ENCODE measurements around the gene TNFRSF25.
"Not testable (repeated sequence)": the region's sequence is repeated elsewhere in the genome, so short reads cannot be mapped to it uniquely, and the experiment has no call there.

The TNFRSF25 gene

DNA sequence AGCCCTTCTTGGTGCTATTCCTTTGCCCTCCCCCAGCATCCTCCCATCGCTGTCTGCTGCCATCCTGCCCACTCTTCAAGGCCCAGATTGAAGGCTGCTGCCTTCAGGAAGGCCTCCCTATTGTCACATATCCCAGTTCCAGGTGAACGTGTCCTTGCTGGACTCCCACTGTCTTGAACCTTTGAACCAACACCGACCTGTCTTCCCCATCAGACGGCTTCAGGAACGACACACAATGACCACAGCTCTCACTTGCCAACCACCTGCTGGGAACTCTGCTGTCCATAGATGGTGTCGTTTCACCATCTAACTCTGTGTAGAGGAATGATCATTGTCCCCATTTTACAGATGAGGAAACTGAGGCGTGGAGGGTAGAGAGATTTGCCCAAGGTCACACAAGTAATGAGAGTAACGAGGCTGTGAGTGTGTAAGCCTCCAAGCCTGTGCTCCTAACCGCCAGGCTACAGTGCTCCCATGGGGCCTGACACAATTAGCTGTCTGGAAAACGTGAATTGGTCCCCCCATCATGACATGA is 35.4 kb upstream of the TNFRSF25 start:
- no peak for DNase-seq

DNA sequence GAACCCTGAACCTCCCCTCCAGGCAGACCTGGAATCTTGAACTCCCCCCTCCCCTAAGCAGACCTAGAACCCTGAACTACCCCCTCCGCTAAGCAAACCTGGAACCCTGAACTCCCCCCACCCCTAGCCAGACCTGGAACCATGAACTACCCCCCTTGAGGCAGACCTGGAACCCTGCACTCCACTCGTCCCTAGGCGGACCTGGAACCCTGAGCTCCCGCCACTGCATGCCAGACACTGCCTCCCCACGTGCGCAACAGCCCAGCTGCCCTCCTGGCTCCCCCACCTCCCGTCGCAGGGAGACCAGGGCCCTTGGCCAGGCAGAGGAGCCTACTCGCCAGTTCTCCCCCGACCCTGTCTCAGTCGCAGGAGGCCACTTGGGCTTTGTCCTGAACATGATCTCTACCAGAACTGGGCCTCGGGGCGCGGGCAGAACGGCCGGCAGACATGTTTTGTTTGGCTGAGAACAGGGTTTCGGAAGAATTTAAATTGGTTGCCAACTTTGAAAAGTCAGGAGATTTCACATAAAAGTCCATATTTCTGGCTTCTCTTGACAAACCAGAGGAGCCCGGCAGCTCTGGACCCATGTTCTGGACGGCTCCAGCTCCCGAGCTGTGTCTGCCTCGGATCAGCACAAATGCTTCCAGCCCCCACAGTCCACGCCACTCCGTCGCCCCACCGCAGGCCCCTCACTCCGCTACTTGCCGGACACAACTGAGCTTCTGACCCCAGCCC is 34.7 kb upstream of the TNFRSF25 start:
- no peak for DNase-seq

DNA sequence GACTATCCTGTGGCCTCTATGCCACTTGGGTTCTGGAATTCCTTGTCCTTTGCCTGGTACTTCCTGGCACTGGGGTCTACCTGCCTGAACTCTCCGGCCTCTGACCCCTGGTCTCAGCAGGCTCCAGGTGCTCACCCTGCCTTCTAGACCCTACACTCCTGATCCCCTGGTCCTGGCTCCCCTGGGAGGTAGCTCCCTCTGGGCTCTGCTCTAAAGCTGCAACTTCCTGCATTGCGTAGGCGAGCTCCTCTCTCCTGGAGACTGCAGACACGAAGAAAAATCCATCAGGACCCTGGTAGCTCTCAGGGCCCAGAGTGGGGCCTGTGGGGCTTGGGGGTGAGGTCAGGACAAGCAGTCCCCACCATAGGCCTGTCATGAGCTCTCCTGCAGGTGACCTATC is 33.3 kb upstream of the TNFRSF25 start:
- no peak for DNase-seq

DNA sequence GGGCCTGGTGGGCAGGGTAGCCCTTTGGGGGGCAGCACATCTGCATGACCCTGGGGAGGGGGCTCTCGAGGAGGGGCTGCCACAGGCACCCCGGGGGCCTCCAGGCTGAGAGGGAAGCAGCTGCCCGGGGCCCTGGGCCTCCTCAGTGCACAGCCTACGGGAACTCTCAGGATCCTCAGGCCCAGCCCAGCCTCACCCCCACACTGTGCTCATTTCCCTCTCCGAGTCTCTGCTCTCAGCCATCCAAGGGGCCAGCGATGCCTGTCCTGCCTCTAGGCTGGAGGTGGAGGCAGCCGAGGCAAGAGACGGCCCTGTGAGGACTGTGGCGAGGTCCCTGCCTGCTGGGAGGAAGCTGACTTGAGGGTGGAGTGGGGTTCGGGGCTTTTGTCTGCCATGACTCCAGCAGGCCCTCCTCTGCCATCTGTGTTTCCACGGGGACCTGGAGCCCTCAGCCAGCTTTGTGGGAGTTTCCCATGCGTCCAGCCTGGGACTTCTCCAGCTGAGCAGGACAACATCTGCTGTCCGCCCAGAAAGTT is 32.7 kb upstream of the TNFRSF25 start:
- DNase-seq = no peak

DNA sequence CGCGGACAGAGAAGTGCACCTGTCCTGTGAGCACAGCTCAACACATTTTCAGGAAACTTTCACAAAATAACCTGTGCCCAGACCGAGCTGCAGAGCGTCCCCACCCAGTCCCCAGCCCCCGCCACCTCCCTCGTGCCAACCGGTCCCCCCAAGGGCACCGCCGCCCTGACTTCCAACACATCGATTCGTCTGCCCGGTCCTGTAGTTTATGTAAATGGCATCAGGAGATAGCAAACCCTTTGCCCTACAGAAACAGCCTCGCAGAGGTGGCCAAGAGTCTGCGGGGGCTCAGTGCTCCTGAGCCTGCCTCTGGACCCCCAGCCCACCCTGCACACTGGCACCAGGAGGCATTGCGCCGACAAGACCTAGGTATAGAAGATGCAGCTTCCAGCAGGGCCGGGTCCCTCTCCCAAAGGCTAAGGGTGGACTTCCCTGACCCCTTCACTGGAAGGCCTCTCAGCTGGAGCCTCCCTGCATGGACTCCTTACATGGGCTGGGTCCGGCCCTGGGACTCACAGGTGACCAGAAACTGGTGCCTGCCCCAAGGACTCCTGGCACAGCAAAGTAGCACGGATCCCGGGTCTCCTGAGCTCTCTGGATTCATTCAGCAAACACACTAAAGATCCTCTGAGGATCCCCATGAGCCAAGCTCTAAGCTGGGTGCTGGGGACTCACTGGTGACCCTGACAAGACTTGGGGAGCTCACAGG is 32.0 kb upstream of the TNFRSF25 start:
- no peak for DNase-seq

DNA sequence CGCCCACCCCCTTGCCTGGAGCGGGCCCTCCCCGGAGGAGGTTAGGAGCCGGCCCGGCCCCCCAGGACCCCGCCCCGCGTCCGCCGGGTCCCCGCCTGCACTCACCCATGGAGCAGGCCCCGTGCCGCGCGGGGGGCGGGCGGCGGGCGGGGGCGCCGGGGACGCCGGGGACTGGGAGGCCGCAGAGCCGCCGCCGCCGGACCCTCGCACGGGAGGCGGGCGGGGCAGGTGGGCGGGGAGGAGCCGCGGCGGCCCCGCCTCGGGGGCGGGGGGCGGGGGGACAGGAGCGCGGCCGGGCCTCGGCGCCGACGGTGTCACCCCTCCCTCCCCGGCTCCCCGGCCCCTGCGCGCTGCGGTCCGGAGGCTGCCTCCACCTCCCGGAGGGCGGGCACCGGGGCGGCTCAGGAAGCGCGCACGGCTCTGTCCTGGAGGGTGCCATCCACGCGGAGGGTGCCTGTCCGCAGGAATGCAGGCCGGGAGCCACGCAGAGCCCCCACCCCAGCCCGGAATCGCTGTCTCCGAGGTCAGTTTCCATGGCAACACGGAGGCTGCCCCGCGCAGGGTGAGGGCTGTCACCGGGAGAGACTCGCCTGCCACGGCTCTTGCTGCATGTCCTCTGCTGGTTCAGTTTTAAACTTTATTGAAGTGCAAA is 31.4 kb upstream of the TNFRSF25 start:
- DNase-seq = peak; percentile 55

DNA sequence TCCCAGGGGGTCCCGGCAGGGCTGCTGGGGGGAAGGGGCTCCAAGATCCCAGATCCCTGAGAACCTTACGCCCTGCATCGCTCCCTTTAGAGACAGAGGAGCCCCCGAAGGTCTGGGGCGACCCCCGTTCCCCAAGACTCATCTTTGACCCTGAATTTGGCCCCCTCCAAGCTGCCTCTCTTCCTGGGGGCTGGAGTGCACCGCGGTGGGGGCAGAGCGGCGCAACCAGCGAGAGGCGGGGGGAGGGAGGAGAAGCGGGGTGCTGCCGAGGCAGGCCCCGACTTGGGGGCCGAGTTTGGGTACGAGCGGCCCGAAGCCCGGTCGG is 30.9 kb upstream of the TNFRSF25 start:
- no peak for DNase-seq

DNA sequence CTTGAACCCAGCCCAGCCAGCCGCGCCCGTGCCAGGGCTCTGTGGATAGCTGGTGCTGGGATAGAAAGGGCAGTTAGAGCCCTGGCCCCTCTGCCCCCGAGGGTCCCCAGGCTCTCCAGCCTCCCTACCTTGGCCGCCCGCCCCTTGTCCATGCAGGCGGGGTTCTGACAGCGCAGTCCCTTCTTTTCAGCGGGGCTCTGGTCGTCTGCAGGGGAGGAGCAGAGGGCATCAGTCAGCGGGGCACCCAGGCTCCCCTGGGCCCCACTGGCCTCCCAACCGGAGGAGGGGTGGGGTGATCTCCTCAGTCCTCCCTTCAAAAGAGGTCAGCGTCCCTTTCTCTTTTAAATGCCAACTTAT is 30.4 kb upstream of the TNFRSF25 start:
- no peak for DNase-seq

DNA sequence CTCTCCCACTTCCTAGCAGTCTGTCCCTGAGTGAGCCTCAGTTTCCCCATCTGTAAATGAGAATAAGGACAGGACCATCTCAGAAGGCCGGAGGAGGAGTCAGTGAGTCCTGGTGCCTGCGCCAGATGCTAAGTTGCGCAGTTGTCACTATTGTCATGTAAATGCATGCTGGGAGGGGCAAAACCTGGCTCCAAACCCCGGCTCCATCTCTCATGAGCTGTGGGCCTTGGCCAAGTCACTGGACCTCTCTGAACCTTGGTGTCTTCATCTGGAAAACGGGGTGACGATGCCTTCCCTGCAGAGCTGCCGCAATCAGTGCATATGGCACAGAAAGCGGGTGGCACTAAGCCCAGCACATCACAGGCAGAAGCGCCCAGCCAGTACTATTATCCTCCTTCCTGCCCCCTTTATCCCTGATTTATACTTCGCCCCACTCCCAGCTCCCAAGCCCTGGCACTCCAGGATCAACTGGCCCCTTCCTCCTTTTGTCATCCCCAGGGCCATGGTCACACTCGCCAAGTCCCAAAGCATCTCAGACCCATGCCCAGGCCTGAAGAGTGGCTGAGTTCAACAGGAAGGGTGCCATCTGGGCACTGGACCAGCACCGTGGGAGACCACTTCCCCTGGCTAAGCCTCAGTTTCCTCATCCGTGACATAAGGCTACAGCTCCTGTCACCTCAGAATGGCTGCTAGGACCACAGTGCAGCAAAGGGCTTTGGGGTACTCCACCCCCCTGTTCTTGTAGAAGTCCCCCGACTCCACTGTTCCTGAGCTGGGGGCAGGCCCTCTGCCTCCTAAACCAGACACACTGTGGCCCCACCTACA is 29.8 kb upstream of the TNFRSF25 start:
- no peak for DNase-seq

DNA sequence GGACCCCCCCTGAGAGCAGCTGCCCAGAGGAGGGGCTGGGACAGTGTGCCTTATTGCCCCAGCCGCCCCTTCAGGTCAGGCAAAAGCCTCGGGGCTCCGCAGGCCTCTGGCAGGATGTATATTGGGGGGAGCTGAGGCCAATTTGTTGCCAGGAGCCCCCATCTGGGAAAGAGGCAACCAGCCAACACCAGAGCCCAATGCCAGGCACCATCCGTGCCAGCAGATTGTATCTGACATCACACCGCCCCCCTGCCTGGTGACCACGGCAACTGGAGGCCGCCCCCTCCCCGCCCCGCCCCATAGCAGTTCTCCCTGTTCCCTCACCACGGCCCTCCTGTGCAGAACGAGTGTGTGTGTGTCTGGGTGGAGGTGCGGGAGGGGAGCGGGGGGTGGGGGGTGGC is 29.1 kb upstream of the TNFRSF25 start:
- no peak for DNase-seq

DNA sequence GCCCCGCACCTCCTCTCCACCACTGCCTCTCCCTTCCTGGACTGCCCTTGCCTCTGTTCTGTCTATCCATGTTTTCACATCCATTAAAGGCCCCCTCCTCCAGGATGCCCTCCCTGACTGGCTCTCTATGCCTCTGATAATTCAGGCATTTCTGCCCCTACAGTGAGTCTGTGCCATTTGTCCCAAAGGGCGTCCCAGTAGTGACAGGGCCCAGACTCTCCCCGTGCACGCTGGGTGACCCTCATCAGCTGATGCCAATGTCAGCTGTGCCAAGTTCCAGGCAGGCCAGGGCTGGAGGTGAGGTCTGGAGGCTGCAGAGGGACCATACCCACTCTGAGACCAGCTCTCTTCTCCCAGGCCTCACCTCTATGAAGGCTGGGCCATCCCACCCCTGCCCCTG is 28.7 kb upstream of the TNFRSF25 start:
- no peak for DNase-seq

DNA sequence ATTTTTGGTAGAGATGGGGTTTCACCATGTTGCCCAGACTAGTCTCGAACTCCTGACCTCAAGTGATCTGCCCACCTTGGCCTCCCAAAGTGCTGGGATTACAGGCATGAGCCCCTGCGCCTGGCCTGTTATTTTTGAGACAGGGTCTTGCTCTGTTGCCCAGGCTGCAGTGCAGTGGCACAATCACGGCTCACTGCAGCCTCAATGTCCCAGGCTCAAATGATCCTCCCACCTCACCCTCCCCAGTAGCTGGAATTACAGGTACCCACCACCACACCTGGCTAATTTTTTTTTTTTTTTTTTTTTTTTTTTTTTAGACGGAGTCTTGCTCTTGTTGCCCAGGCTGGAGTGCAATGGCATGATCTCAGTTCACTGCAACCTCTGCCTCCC is 27.9 kb upstream of the TNFRSF25 start:
- DNase-seq = not testable (repeated sequence)

DNA sequence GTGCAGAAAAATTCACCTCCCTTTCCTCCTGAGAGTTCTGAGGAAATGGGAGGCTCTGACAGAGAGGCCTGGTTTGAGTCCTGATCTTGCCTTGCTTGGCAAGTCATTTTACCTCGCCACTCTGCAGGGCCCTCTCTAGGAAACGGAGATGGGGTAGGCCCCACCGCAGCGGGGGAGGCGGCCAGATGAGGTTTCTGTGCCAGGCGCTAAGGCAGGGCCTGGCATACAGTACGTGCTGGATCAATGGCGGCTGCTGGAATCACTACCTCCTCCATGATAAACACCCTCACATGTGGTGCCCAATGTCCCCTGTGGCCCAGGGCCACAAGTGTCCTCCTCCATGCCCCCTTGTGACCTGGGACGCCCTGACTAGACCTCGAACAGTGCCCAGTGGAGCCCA is 26.0 kb upstream of the TNFRSF25 start:
- DNase-seq = no peak

DNA sequence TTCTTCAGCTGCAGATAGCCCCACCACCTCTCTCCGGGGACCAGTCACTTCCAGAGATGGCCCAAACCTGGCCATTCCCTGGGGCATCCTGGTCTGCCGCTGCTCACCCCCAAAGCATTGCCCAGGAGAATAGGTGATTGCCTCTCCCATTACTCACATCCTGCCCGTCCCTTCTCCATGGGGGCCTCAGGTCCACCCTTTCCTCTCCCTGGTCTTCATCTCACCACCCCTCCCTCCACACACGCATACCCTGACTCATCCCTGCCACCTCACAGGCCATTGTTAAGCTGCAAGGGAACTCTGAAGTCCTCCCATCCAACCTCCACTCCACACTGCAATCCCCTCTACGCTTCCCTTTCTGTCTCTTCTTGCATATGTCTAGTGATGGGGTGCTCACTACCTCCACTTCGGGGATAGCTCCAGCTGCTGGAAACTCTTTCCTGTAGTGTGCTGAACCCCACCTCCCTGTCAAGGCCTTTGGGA is 25.5 kb upstream of the TNFRSF25 start, which contains the start of gene PLEKHG5:
TSS of gene PLEKHG5 (minus strand) at position 188 of the 483 bp plus-strand sequence. CDS start 14,096 bp downstream, outside the sequence.
- no peak for DNase-seq

DNA sequence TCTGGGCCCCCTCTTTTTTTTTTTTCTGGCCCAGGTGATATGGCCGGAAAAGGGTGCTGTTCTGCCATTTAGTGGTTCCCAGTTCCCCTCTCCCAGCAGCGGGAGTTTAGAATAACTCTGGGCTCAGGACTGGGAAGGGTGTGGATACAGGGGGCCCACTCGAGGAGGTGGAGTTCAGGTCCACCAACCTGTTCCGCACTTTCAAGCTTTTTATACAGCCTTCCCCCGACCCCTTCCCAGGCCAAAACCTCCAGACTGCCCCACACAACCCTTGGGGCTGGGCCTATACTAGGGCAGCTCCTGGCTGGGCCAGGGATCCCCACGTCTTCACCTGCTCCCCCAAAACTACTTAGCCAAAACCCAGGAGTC is 25.1 kb upstream of the TNFRSF25 start:
- no peak for DNase-seq

DNA sequence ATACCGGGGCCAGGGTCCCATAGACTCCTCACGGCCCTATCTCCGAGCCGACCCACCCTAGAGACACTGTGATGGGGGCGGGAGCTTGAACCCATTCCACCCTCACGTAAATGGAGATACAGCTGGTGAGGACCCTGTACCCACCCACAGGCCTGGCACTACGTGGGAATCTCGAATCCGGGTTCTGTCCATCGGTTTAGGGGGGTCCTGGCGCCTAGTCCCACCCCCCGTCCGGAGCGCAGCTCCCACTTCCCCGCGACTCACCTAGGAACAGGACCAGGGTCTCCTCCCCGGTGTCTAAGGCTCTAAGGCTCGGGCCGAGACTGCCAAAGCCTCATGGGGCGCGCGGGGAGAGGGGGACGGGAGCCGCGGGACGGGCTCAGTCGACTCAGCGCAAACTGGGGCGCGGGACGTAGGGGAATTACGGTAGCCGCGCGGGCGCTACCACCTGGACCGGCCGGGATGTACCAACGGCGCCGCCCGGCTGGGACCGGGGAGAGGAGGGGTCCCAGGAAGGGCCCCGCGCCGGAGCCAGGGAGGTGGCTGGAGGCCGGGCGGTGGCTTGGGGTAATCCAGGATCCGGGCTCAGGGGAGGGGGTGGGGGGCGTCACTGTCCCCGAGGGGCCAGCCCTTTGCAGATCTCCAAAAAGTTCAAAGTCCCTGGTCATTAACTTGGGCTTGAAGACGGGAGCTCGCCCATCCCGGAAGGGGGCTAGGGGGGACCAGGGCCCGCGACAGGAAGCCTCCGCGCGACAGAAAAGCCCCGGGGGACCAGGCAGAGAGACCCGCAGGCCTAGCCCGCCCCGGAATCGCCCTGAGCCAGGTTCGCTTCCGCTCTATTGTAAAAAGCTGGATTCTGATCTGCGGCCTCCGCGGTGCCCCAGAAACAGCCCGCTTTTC is 24.5 kb upstream of the TNFRSF25 start:
- DNase-seq = peak; percentile 40

DNA sequence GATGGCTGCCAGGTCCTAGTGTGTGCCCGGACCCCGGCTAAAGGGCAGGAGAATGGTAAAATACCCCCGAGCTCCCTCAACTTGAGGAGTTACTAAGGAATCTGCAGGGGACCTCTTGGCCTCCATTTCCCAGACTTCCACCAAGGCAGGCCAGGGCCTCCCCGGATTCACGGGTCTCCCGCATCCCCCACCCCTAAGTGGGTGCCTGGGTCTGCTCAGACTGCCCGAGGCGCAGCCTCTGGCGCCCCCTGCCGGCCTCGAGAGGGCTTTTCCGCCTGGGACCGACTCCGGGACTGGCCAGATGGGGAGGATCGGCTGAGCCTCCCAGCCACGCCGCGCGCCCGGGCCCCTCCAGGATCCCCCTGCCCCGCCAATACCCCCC is 23.8 kb upstream of the TNFRSF25 start:
- peak; percentile 64 for DNase-seq

DNA sequence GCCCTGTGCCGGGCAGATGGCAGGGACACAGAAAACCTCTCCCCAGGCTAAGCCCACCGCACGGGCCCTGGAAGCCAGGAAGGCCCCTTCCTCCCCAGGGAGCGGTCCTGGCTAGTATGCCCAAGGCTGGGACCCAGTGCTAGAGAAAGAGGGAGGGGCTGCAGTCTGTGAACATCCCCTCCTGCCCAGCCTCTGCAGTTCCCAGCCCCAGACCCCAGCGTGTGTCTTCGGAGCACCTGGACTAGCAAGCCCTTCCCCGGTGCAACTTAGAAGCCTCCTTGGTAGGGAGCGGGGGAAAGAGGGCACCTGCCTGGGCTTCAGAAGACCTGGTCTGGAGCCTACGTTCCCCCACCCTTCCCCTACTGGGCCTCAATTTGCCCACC is 23.4 kb upstream of the TNFRSF25 start:
- no peak for DNase-seq

DNA sequence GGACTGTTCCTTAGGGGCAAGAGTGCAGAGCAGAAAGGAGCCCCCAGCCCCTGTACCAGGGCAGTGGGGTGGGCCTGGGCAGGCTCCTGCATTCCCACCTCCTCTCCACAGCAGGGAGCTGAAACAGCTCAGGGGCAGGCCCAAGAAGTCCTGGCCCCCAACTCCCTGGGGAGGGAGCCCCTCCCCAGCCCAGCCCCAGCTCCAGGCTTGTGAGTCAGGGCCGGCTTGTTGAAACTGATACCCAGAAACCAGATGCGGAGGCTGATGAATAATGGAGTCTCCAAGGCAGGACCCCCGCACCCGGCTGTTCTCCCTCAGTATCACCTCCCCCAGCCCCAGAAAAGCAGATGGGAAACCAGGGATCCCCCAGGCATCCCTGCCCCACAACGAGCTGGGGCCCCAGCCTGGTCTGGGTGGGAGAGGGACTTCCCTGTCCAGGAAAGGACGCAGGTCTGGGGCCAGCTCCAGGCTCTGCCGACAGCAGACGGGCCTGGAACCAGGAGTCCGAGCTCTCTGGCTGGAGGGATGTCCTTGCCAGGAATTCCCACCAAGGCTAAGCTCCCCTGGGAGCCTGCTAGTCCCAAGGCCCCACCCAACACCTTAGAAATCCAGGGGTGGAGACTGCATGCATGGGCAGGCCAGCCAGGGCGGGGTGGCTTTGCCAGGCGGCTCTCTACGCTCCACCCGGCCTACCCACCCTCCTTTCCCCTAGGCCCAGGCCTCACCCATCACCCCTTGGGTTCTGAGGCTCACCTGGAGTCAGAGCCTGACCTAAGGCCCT is 22.8 kb upstream of the TNFRSF25 start:
- no peak for DNase-seq

DNA sequence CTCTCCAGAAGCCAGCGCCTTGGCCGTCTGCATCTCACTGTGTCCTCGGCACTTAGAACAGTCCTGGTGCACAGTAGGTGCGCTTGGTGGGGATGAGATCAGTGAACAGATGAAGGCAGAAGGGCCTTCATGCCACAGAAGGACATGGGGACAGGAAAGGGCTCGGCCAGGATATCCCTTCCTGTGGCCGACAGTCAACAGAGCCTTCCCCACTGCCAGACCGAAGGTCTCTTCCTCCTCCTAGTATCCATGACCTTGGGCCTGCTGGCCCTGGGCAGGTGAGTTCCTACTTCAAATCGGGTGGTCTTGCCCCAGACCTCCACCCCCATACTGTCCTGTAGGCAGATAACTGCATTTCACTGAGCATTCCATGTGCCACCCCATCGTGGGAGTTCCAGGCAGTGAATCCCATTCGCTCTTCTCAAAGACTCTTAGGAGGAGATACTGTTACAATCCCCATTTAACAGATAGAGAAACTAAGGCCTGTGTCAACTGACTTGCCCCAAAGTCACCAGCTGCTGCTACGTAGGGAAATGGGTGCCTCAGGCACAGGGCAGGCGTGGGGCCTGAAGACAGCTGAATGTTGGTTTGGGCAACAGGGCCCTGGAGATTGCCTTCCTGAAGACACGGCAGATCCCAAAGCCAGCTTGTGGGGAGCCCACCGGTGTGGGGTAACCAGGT is 22.0 kb upstream of the TNFRSF25 start:
- no peak for DNase-seq
